Measurements from ENCODE around the gene RBMS1. TPM values are rescaled to one million over a fixed set of nuclear protein-coding genes. Genes with fewer than 3 reads are reported as not detected.

Gene RBMS1
- polyA plus RNA-seq, 1 donor (not counting 4 experiments of a cell fraction or from before 2014, with no cell fraction given) = 89.1 TPM

GRCh38 chr2:160289831-160290230 lies 203.8 kb downstream of the RBMS1 start:
- no peak overlapping the region for H2AFZ ChIP-seq (ENCODE audit: control insufficient read depth, low read length)
- no peaks in the 10 kb centered on the region for H4K20me1 ChIP-seq (ENCODE audit: control insufficient read depth, extremely low read depth, insufficient read depth, low read length)
- H3K4me2 ChIP-seq (ENCODE audit: control insufficient read depth, extremely low read depth, insufficient read depth, low read depth, low read length) = no peak overlapping the region
- dilution Hi-C loops (cut with MboI; ENCODE audit: extremely low pct_ligation_motif_present, low sequenced_read_pairs) = no loop called here
- H3K9me3 ChIP-seq (ENCODE audit: control insufficient read depth, low read depth, low read length) = no peaks in the 10 kb centered on the region
- peaks cover 3% of the 10 kb centered on the region for H3K9me1 ChIP-seq (ENCODE audit: control insufficient read depth, extremely low read depth, insufficient read depth, low read length)
- H3K4me3 ChIP-seq (ENCODE audit: control insufficient read depth in 2 of 3, extremely low read depth in 1 of 3, insufficient read depth in 2 of 3, low read depth in 1 of 3, low read length in 3 of 3) = no peak overlapping the region
- DNase-seq (ENCODE audit: low read depth, low spot score) (no peak), FAIRE-seq (no peak)
- no peak overlapping the region for H3K27ac ChIP-seq (ENCODE audit: control insufficient read depth, insufficient read depth, low read length)
- no peaks in the 10 kb centered on the region for H3K27me3 ChIP-seq (ENCODE audit: control insufficient read depth, extremely low read depth, insufficient read depth, low read length)
- H3K4me1 ChIP-seq (ENCODE audit: control insufficient read depth, extremely low read depth, insufficient read depth, low read length) = peaks cover 42% of the 10 kb centered on the region
- H3K36me3 ChIP-seq (ENCODE audit: control insufficient read depth in 2 of 2, extremely low read depth in 1 of 2, insufficient read depth in 2 of 2, low read length in 2 of 2) = peaks cover 6 to 18% of the 10 kb centered on the region in 2 experiments
- peaks cover 13% of the 10 kb centered on the region for H3K79me2 ChIP-seq (ENCODE audit: control insufficient read depth, insufficient read depth, low read length)
- TF ChIP-seq CTCF (optimal IDR thresholded peaks at IDR 0.05 in 1 of 3, IDR thresholded peaks at IDR 0.05 in 1 of 3, conservative IDR thresholded peaks at IDR 0.05 in 1 of 3; ENCODE audit: extremely low read depth in 1 of 3, insufficient read depth in 2 of 3, low read length in 3 of 3) = no peak
- no peak for TF ChIP-seq EZH2 (IDR thresholded peaks at IDR 0.05; ENCODE audit: low read length)
- no peak overlapping the region for H3K9ac ChIP-seq (ENCODE audit: control insufficient read depth, extremely low read depth, insufficient read depth, low read length)

GRCh38 chr2:160289126-160289525 lies 204.5 kb downstream of the RBMS1 start:
- TF ChIP-seq CTCF (optimal IDR thresholded peaks at IDR 0.05 in 1 of 3, IDR thresholded peaks at IDR 0.05 in 1 of 3, conservative IDR thresholded peaks at IDR 0.05 in 1 of 3; ENCODE audit: extremely low read depth in 1 of 3, insufficient read depth in 2 of 3, low read length in 3 of 3) (no peak), EZH2 (IDR thresholded peaks at IDR 0.05; ENCODE audit: low read length) (no peak)
- Histone ChIP-seq H3K9me1 (ENCODE audit: control insufficient read depth, extremely low read depth, insufficient read depth, low read length) (peaks cover 3% of the 10 kb centered on the region), H3K27ac (ENCODE audit: control insufficient read depth, insufficient read depth, low read length) (no peak overlapping the region), H2AFZ (ENCODE audit: control insufficient read depth, low read length) (no peak overlapping the region), H3K9me3 (ENCODE audit: control insufficient read depth, low read depth, low read length) (no peaks in the 10 kb centered on the region), H3K4me2 (ENCODE audit: control insufficient read depth, extremely low read depth, insufficient read depth, low read depth, low read length) (no peak overlapping the region), H3K9ac (ENCODE audit: control insufficient read depth, extremely low read depth, insufficient read depth, low read length) (no peak overlapping the region), H4K20me1 (ENCODE audit: control insufficient read depth, extremely low read depth, insufficient read depth, low read length) (no peaks in the 10 kb centered on the region), H3K27me3 (ENCODE audit: control insufficient read depth, extremely low read depth, insufficient read depth, low read length) (no peaks in the 10 kb centered on the region), H3K4me1 (ENCODE audit: control insufficient read depth, extremely low read depth, insufficient read depth, low read length) (peaks cover 35% of the 10 kb centered on the region), H3K4me3 (ENCODE audit: control insufficient read depth in 2 of 3, extremely low read depth in 1 of 3, insufficient read depth in 2 of 3, low read depth in 1 of 3, low read length in 3 of 3) (no peak overlapping the region), H3K36me3 (ENCODE audit: control insufficient read depth in 2 of 2, extremely low read depth in 1 of 2, insufficient read depth in 2 of 2, low read length in 2 of 2) (peaks cover 10 to 23% of the 10 kb centered on the region in 2 experiments), H3K79me2 (ENCODE audit: control insufficient read depth, insufficient read depth, low read length) (peaks cover 13% of the 10 kb centered on the region)
- DNase-seq (ENCODE audit: low read depth, low spot score) (no peak), FAIRE-seq (no peak)
- dilution Hi-C loops (cut with MboI; ENCODE audit: extremely low pct_ligation_motif_present, low sequenced_read_pairs) = no loop called here

Data from keratinocyte (primary cell).